ENCODE results near the gene HOXA1. TPM values are rescaled to one million over a fixed set of nuclear protein-coding genes. Genes with fewer than 3 reads are reported as not detected.

The HOXA1 gene
- total RNA-seq, 2 donors from 2014 or later, result 3.1 TPM; not detected in 1

GRCh38 chr7:27106901-27107240, 11.1 kb upstream of the HOXA1 start:
- DNase-seq (ENCODE audit: low spot score) (no peak), ATAC-seq (ENCODE audit: insufficient number of reproducible peaks, low FRiP score, low read depth) (no peak)
- Histone ChIP-seq H3K27me3 (replicated peaks; ENCODE audit: insufficient read depth) (no peaks in the 10 kb centered on the region), H3K36me3 (no peaks in the 10 kb centered on the region), H3K4me3 (peak overlapping the region; percentile 99), H3K27ac (peak overlapping the region; percentile 87 to 96), H3K9me3 (no peaks in the 10 kb centered on the region), H3K4me1 (ENCODE audit: control insufficient read depth in 1 of 2, low read depth in 2 of 2) (peaks cover 26 to 74% of the 10 kb centered on the region in 2 donors)
- TF ChIP-seq, protein P1, sequence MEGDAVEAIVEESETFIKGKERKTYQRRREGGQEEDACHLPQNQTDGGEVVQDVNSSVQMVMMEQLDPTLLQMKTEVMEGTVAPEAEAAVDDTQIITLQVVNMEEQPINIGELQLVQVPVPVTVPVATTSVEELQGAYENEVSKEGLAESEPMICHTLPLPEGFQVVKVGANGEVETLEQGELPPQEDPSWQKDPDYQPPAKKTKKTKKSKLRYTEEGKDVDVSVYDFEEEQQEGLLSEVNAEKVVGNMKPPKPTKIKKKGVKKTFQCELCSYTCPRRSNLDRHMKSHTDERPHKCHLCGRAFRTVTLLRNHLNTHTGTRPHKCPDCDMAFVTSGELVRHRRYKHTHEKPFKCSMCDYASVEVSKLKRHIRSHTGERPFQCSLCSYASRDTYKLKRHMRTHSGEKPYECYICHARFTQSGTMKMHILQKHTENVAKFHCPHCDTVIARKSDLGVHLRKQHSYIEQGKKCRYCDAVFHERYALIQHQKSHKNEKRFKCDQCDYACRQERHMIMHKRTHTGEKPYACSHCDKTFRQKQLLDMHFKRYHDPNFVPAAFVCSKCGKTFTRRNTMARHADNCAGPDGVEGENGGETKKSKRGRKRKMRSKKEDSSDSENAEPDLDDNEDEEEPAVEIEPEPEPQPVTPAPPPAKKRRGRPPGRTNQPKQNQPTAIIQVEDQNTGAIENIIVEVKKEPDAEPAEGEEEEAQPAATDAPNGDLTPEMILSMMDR (IDR thresholded peaks at IDR 0.05), result no peak

DNA sequence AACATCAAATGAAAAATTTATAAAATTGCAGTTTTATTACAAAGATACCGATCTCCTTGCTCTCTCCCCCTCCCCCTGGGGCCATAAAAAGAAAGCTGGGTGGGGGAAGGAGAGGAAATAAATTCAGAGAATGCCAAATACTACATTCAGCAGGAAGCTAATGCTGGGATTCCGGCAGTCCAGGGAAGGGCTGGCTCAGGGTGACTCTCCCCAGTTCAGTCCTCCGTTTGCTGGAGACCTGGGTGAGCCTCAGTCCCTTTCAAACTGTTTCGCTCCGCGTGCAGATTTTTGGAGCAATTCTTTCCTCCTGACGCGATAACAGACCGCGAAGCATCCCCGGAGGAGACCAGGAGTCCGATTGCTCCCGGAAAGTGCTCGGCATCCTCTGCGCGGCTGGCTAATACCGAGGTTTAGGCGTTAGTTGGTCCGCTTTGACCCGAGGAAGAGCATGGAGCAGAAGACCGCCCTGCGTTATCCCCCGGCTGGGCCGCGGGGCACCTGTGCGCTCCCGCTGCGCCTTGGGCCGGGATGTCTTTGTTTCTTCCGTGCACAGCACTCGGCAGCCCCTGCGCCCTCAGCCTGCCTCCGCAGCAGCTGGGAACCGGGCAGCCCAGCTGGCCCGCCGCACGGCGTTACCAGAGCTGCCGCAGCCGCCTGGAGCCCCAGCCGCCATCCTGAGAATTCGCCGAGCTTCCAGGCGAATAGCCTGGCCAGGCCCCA, 10.5 kb upstream of the HOXA1 start:
- ATAC-seq (ENCODE audit: insufficient number of reproducible peaks, low FRiP score, low read depth) (no peak), DNase-seq (ENCODE audit: low spot score) (no peak)
- H3K9me3 ChIP-seq, result no peaks in the 10 kb centered on the region

GRCh38 chr7:27105301-27106031, 9.7 kb upstream of the HOXA1 start:
- no peaks in the 10 kb centered on the region for H3K36me3 ChIP-seq
- H3K27me3 ChIP-seq (replicated peaks; ENCODE audit: insufficient read depth), result no peaks in the 10 kb centered on the region
- peak overlapping the region; percentile 99 for H3K4me3 ChIP-seq
- peaks cover 25 to 65% of the 10 kb centered on the region in 2 donors for H3K4me1 ChIP-seq (ENCODE audit: control insufficient read depth in 1 of 2, low read depth in 2 of 2)
- no peak for DNase-seq (ENCODE audit: low spot score)
- H3K9me3 ChIP-seq, result no peaks in the 10 kb centered on the region
- ATAC-seq (ENCODE audit: insufficient number of reproducible peaks, low FRiP score, low read depth), result no peak
- peak overlapping the region; percentile 87 to 96 for H3K27ac ChIP-seq
- TF ChIP-seq, protein P1 (IDR thresholded peaks at IDR 0.05), result no peak

More for the DNA sequence above, 10.5 kb upstream of the HOXA1 start:
- no peaks in the 10 kb centered on the region for H3K36me3 ChIP-seq
- TF ChIP-seq, protein P1 (IDR thresholded peaks at IDR 0.05), result no peak
- H3K27me3 ChIP-seq (replicated peaks; ENCODE audit: insufficient read depth), result no peaks in the 10 kb centered on the region
- H3K27ac ChIP-seq, result peak overlapping the region; percentile 87 to 96
- H3K4me3 ChIP-seq, result peak overlapping the region; percentile 99
- peaks cover 25 to 68% of the 10 kb centered on the region in 2 donors for H3K4me1 ChIP-seq (ENCODE audit: control insufficient read depth in 1 of 2, low read depth in 2 of 2)

- peak overlapping the region; percentile 99 for H3K4me3 ChIP-seq
- no peaks in the 10 kb centered on the region for H3K36me3 ChIP-seq
- TF ChIP-seq, protein P1 (IDR thresholded peaks at IDR 0.05), result no peak
- no peaks in the 10 kb centered on the region for H3K9me3 ChIP-seq
- ATAC-seq (ENCODE audit: insufficient number of reproducible peaks, low FRiP score, low read depth) (no peak), DNase-seq (ENCODE audit: low spot score) (no peak)
- H3K27ac ChIP-seq, result peak overlapping the region; percentile 87 to 96
- H3K27me3 ChIP-seq (replicated peaks; ENCODE audit: insufficient read depth), result no peaks in the 10 kb centered on the region
- H3K4me1 ChIP-seq (ENCODE audit: control insufficient read depth in 1 of 2, low read depth in 2 of 2), result peaks cover 25 to 65% of the 10 kb centered on the region in 2 donors
These were observed 8.7 kb upstream of the HOXA1 start for GRCh38 chr7:27104341-27105058.
